A549 treated with CORT108297 at 1 μM for 4 hours (cell line): ENCODE results near the gene RPE65. TPM values are rescaled to one million over a fixed set of nuclear protein-coding genes. Genes with fewer than 3 reads are reported as not detected.

Experiments used
- total RNA-seq: library from RNA; stranded (reverse); fragments of 200-300 nt; extraction: Qiagen RNA extraction; gene quantifications from 5 replicates; pipeline ENCODE4 v1.2.3, GENCODE V29; 2022

RPE65 gene
- not detected in 5 replicates for total RNA-seq

GRCh38 chr1:68449901-68450300 is at the start of gene RPE65:
Gene RPE65 (minus strand): TSS chr1:68449954. CDS start chr1:68449905, 49 bp downstream.

GRCh38 chr1:68496680-68497357 is 47.1 kb upstream of the RPE65 start, which contains the start of gene DEPDC1:
Gene DEPDC1 (minus strand): TSS chr1:68497082. CDS start chr1:68496999, 83 bp downstream.

Other genes with a start within 250 kb of the RPE65 start
- gene WLS, start 217.4 kb downstream of the RPE65 start, total RNA-seq: 17.4 to 24.2 TPM (median 18.8 TPM) in 5 replicates
- gene DEPDC1, start 47.1 kb upstream of the RPE65 start, total RNA-seq: 12.8 to 17.9 TPM (median 16.1 TPM) in 5 replicates